Mammary epithelial cell (primary cell): ENCODE measurements around the gene ALK.

Experiments used
- EZH2 ChIP-seq: IDR thresholded peaks from 2 replicates; pipeline ENCODE4 v1.6.1; 2012; ENCODE audit warnings: low read length, inconsistent platforms, borderline replicate concordance
- TF ChIP-seq, protein P1 (sequence below), 2 donors: IDR thresholded peaks in 1 of 2; conservative IDR thresholded peaks in 1 of 2; 2 replicates each; pipeline ENCODE4 v1.5.1; 2011 to 2012; ENCODE audit warnings: inconsistent platforms in 2 of 2, low read length in 2 of 2, mild to moderate bottlenecking in 2 of 2, control low read depth in 1 of 2, low read depth in 1 of 2; ENCODE audit not compliant: insufficient read depth in 1 of 2; ENCODE audit errors: extremely low read depth in 1 of 2

DNA sequence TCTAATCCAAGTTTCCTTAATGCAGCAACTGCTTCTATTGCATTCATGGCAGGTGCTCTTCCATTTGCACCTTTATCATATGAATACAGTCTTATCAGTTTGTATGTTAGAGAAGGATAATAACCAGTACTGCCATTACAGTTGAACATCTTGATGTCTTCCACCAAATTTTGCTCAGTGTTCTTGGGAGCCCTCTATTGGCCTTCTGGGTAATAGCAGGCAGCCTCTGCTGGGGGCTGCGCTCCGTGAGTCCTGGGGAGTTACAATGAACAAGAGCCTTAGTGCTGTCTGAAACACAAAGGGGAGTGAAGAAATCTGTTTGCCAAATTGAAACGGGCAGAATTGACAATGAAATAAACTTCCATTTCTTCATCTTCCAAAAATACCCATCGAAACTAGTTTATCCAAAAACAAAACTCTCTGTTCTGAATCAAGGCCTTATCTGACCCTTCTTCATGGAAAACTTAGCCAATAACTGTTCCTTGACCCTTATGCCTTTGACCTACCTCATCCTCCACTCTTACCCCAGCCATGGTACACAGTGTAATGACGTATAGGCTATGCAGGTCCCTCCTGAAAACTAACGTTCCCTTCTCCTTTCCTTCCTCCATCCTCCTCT, 79.9 kb downstream of the ALK start:
- TF ChIP-seq, protein P1, sequence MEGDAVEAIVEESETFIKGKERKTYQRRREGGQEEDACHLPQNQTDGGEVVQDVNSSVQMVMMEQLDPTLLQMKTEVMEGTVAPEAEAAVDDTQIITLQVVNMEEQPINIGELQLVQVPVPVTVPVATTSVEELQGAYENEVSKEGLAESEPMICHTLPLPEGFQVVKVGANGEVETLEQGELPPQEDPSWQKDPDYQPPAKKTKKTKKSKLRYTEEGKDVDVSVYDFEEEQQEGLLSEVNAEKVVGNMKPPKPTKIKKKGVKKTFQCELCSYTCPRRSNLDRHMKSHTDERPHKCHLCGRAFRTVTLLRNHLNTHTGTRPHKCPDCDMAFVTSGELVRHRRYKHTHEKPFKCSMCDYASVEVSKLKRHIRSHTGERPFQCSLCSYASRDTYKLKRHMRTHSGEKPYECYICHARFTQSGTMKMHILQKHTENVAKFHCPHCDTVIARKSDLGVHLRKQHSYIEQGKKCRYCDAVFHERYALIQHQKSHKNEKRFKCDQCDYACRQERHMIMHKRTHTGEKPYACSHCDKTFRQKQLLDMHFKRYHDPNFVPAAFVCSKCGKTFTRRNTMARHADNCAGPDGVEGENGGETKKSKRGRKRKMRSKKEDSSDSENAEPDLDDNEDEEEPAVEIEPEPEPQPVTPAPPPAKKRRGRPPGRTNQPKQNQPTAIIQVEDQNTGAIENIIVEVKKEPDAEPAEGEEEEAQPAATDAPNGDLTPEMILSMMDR (conservative IDR thresholded peaks at IDR 0.05 in 1 of 2, IDR thresholded peaks at IDR 0.05 in 1 of 2; ENCODE audit: extremely low read depth in 1 of 2, insufficient read depth in 1 of 2, low read depth in 1 of 2, low read length in 2 of 2), result peak; percentile 96 to 98
- no peak for TF ChIP-seq EZH2
